Measurements from ENCODE around the gene HRH3.

- no peak for TF ChIP-seq CTCF (IDR thresholded peaks at IDR 0.05)
- no peak for TF ChIP-seq POLR2A (IDR thresholded peaks at IDR 0.05)
These were observed 15.7 kb upstream of the HRH3 start for GRCh38 chr20:62235777-62236157.
